Measurements from ENCODE around the gene MIER2. TPM values are rescaled to one million over a fixed set of nuclear protein-coding genes. Genes with fewer than 3 reads are reported as not detected.

MIER2 gene
- polyA plus RNA-seq, 1 of the 3 experiments (the other 2 are of a cell fraction): 15.9 TPM

- H3K27ac ChIP-seq (ENCODE audit: low read depth in 2 of 2, low read length in 1 of 2): no peak overlapping the region
- H2AFZ ChIP-seq (ENCODE audit: low read depth): no peak overlapping the region
- H3F3A ChIP-seq (replicated peaks; ENCODE audit: insufficient read depth): no peaks in the 10 kb centered on the region
- no peaks in the 10 kb centered on the region for H3K36me3 ChIP-seq (replicated peaks in 1 of 2; ENCODE audit: control insufficient read depth in 1 of 2, insufficient read depth in 2 of 2, low read length in 1 of 2)
- TF ChIP-seq ELF1 (IDR thresholded peaks at IDR 0.05) (no peak), MEF2A (IDR thresholded peaks at IDR 0.05; ENCODE audit: borderline replicate concordance, low read depth) (no peak), GATA2 (CRISPR knock-in tag; IDR thresholded peaks at IDR 0.05) (no peak), TCF12 (IDR thresholded peaks at IDR 0.05) (no peak), RFX5 (IDR thresholded peaks at IDR 0.05; ENCODE audit: low read length) (no peak), USF2 (IDR thresholded peaks at IDR 0.05; ENCODE audit: borderline replicate concordance, low read depth, low read length) (no peak), IRF3 (IDR thresholded peaks at IDR 0.05; ENCODE audit: low read depth, low read length) (no peak), RXRA (IDR thresholded peaks at IDR 0.05; ENCODE audit: borderline replicate concordance, low read depth) (no peak), GABPA (IDR thresholded peaks at IDR 0.05; ENCODE audit: low read depth) (no peak)
- POLR2A ChIA-PET: no interaction called here
- no peaks in the 10 kb centered on the region for H4K20me1 ChIP-seq (ENCODE audit: insufficient read depth)
- H3K9me3 ChIP-seq: no peaks in the 10 kb centered on the region
- no peak overlapping the region for H3K4me3 ChIP-seq (ENCODE audit: low read depth in 2 of 2, low read length in 1 of 2)
- no peaks in the 10 kb centered on the region; the same call in 1 of the 2 replicates for H3K27me3 ChIP-seq (ENCODE audit: insufficient read depth)
- WGBS (ENCODE audit: low lambda C conversion rate): 48% methylated on average over 18 of the region's 23 CpGs
- no peaks in the 10 kb centered on the region for H3K9me2 ChIP-seq
- CTCF ChIA-PET: interaction anchor here (1.2 kb wide), 1 partner anchor 10 kb away, joined by 6 read pairs; no protein-coding TSS in a partner anchor
- no peak overlapping the region for H3K9ac ChIP-seq
- H3K4me1 ChIP-seq (ENCODE audit: control insufficient read depth in 1 of 2, insufficient read depth in 2 of 2, low read depth in 1 of 2, low read length in 1 of 2): peaks cover 0 to 15% of the 10 kb centered on the region in 2 experiments; a peak in 1 of 4 replicates
- no peaks in the 10 kb centered on the region for H3K79me2 ChIP-seq (ENCODE audit: insufficient read depth)
- DNase-seq: no peak
- H3K4me2 ChIP-seq: no peak overlapping the region
Observed at GRCh38 chr19:374183-374885, 29.7 kb upstream of the MIER2 start.

DNA sequence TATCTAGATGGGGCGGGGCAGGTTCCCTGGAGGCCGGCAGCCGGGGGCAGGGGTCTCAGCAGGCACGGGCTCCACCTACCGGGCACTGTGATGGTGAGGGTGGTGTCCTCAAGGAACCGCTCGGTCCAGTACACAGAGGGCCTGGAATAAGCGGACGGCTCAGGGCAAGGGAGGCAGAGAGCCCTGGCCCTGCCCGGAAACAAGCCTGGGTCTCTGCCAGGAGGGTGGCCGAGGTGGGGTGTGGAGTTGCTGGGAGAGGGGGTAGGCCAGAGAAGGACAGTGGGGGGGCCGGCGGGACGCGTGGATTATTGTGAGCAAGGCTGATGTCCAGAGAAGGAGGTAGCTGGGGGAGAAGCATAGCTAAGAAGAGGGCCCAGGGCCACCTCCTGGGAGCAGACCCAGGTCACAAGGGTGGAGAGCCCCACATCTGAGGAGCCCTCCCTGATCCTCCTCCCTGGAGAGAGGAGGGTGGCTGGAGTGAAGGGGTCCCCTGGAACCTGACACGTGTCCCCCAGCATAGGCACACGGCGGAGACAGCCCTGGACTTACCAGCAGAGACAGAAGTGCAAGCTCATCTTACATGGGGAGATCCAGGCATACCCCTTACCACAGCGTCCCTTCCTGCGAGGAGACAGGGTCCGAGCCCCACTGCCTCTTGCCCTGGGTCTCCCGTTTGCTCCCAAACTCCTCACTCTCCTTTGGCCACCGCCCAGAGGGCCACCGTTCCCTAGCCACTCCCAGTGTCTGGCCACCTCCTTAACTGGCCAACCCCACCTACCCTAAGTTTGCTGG is 29.0 kb upstream of the MIER2 start:
- Histone ChIP-seq H3K27ac (ENCODE audit: low read depth in 2 of 2, low read length in 1 of 2) (no peak overlapping the region), H3K36me3 (replicated peaks in 1 of 2; ENCODE audit: control insufficient read depth in 1 of 2, insufficient read depth in 2 of 2, low read length in 1 of 2) (no peaks in the 10 kb centered on the region), H3K4me2 (no peak overlapping the region), H2AFZ (ENCODE audit: low read depth) (no peak overlapping the region), H3K27me3 (ENCODE audit: insufficient read depth) (no peaks in the 10 kb centered on the region; the same call in 1 of the 2 replicates), H3K4me1 (ENCODE audit: control insufficient read depth in 1 of 2, insufficient read depth in 2 of 2, low read depth in 1 of 2, low read length in 1 of 2) (peaks cover 0 to 15% of the 10 kb centered on the region in 2 experiments; a peak in 1 of 4 replicates), H3K9me3 (no peaks in the 10 kb centered on the region), H3F3A (replicated peaks; ENCODE audit: insufficient read depth) (no peaks in the 10 kb centered on the region), H3K9me2 (no peaks in the 10 kb centered on the region), H4K20me1 (ENCODE audit: insufficient read depth) (no peaks in the 10 kb centered on the region), H3K4me3 (ENCODE audit: low read depth in 2 of 2, low read length in 1 of 2) (no peak overlapping the region), H3K9ac (no peak overlapping the region), H3K79me2 (ENCODE audit: insufficient read depth) (no peaks in the 10 kb centered on the region)
- ChIA-PET CTCF (interaction anchor here (1.2 kb wide), 1 partner anchor 10 kb away, joined by 6 read pairs; no protein-coding TSS in a partner anchor), POLR2A (no interaction called here)
- 58% methylated on average over 18 of the region's 24 CpGs for WGBS (ENCODE audit: low lambda C conversion rate)
- no peak for DNase-seq
- no peak for TF ChIP-seq JUND (IDR thresholded peaks at IDR 0.05)
- no peak for TF ChIP-seq YY1 (IDR thresholded peaks at IDR 0.05; ENCODE audit: low read depth)
- no peak for TF ChIP-seq TCF12 (IDR thresholded peaks at IDR 0.05)
- no peak for TF ChIP-seq SMC3 (IDR thresholded peaks at IDR 0.05; ENCODE audit: low read depth, low read length)
- TF ChIP-seq TAF1 (IDR thresholded peaks at IDR 0.05; ENCODE audit: borderline replicate concordance, low read depth, low read length): no peak
- TF ChIP-seq RAD21 (IDR thresholded peaks at IDR 0.05; ENCODE audit: low read length): no peak
- TF ChIP-seq NRF1 (IDR thresholded peaks at IDR 0.05; ENCODE audit: low read depth, low read length): no peak
- no peak for TF ChIP-seq SIN3A (IDR thresholded peaks at IDR 0.05; ENCODE audit: borderline replicate concordance, low read depth, low read length)
- TF ChIP-seq, protein P1, sequence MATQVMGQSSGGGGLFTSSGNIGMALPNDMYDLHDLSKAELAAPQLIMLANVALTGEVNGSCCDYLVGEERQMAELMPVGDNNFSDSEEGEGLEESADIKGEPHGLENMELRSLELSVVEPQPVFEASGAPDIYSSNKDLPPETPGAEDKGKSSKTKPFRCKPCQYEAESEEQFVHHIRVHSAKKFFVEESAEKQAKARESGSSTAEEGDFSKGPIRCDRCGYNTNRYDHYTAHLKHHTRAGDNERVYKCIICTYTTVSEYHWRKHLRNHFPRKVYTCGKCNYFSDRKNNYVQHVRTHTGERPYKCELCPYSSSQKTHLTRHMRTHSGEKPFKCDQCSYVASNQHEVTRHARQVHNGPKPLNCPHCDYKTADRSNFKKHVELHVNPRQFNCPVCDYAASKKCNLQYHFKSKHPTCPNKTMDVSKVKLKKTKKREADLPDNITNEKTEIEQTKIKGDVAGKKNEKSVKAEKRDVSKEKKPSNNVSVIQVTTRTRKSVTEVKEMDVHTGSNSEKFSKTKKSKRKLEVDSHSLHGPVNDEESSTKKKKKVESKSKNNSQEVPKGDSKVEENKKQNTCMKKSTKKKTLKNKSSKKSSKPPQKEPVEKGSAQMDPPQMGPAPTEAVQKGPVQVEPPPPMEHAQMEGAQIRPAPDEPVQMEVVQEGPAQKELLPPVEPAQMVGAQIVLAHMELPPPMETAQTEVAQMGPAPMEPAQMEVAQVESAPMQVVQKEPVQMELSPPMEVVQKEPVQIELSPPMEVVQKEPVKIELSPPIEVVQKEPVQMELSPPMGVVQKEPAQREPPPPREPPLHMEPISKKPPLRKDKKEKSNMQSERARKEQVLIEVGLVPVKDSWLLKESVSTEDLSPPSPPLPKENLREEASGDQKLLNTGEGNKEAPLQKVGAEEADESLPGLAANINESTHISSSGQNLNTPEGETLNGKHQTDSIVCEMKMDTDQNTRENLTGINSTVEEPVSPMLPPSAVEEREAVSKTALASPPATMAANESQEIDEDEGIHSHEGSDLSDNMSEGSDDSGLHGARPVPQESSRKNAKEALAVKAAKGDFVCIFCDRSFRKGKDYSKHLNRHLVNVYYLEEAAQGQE (IDR thresholded peaks at IDR 0.05; ENCODE audit: low read depth, low read length): no peak
- TF ChIP-seq, protein P2, sequence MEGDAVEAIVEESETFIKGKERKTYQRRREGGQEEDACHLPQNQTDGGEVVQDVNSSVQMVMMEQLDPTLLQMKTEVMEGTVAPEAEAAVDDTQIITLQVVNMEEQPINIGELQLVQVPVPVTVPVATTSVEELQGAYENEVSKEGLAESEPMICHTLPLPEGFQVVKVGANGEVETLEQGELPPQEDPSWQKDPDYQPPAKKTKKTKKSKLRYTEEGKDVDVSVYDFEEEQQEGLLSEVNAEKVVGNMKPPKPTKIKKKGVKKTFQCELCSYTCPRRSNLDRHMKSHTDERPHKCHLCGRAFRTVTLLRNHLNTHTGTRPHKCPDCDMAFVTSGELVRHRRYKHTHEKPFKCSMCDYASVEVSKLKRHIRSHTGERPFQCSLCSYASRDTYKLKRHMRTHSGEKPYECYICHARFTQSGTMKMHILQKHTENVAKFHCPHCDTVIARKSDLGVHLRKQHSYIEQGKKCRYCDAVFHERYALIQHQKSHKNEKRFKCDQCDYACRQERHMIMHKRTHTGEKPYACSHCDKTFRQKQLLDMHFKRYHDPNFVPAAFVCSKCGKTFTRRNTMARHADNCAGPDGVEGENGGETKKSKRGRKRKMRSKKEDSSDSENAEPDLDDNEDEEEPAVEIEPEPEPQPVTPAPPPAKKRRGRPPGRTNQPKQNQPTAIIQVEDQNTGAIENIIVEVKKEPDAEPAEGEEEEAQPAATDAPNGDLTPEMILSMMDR (IDR thresholded peaks at IDR 0.05): no peak
- no peak for TF ChIP-seq MEF2A (IDR thresholded peaks at IDR 0.05; ENCODE audit: borderline replicate concordance, low read depth)
- TF ChIP-seq MAX (IDR thresholded peaks at IDR 0.05; ENCODE audit: low read depth): no peak
